ENCODE measurements around the gene ZNF397.

Gene ZNF397

GRCh38 chr18:35246831-35247230 is 6.0 kb downstream of the ZNF397 start:
- no peak for DNase-seq

DNA sequence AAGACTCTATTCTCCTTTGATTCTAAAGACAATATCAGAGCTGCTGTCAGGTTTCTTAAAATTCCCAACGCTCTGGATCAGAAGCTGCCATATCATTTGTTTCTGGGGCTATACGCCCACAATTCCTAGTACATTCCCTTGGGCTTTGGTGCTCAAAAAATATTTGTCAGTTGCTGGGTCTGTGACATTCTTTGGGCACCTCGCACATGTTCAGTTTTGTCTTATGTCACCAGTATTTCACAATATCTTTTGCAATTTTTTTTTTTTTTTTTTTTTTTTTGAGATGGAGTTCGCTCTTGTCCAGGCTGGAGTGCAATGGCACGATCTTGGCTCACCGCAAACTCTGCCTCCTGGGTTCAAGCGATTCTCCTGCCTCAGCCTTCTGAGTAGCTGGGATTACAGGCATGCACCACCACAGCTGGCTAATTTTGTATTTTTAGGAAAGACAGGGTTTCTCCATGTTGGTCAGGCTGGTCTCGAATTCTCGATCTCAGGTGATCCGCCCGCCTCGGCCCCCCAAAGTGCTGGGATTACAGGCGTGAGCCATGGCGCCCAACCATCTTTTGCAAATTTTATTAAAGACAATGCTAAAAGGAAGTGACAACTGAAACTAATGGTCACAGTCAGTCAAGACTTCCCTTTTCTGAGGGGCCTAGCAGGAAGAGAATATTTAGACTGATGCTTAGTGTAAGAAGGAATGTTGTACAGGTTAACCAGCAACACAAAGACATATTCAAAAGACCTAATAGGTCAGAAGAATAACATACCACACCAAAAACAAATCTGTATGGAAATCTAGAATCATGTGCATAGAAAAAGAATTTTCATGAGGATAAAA is 6.8 kb downstream of the ZNF397 start:
- DNase-seq, result no peak

DNA sequence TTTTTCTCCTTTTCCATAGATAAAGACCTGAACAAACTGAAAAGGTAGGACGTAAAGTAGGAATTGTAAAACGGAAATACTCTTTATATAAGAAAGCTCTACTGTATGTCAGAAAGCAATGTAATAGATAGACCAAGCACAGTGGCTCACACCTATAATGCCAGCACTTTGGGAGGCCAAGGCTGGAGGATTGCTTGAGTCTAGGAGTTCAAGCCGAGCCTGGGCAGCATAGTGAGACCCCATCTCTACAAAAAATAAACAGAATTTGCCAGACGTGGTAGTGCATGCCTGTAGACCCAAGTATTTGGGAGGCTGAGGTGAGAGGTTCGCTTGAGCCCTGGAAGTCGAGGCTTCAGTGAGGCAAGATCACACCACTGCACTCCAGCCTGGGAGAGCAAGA is 7.6 kb downstream of the ZNF397 start:
- no peak for DNase-seq

- no peak for DNase-seq
These were observed 11.6 kb downstream of the ZNF397 start for GRCh38 chr18:35252466-35252865.

- DNase-seq, result no peak
These were observed 12.9 kb downstream of the ZNF397 start for GRCh38 chr18:35253655-35254287.

- DNase-seq, result no peak
These were observed 16.1 kb downstream of the ZNF397 start for GRCh38 chr18:35256947-35257346.

DNA sequence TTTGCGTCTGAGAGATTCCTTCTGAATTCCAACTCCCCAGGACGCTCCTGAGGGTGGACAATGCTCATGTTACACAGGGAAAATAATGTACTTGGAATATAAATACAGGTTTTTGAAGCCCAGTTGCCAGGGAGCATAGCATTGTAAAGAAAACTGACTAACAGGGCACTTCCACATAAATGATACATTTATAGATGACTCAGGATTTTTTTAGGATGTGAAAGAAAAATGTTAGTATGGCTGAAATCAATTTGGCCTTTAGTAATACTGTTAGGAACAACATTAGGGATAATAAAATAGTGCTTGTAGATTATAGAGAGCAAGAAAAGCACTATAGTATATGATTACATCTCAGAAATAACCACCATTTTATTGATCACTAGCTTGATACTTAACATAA is 23.6 kb downstream of the ZNF397 start:
- DNase-seq, result no peak

DNA sequence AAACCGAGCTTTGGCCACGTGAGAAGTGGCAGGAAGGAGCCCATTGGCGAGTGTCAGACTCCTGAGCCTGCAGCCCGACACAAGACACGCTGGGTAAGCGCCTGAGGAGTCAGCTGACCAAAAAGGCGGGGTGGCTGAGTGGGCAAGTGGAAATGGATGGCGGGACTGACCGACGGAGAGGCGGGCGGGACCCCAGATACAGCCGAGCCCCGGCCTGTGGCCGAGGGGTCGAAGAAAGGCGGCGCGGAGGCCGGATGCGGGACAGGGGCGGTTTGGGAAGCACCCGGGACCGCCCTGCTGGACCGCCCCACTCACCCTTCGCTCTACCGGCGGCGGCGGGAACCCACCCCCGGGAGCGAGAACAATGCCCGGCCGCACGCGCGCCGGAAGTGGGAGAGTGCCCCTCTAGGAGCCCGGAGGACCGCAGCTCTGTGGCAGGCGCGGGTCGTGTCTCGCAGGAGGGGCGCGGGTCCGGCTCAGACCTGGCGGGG is 26.4 kb downstream of the ZNF397 start:
- DNase-seq, result peak; percentile 11

- DNase-seq, result no peak
These were observed 27.0 kb downstream of the ZNF397 start for GRCh38 chr18:35267809-35268208.

- no peak for DNase-seq
These were observed 28.0 kb downstream of the ZNF397 start for GRCh38 chr18:35268821-35269220.

DNA sequence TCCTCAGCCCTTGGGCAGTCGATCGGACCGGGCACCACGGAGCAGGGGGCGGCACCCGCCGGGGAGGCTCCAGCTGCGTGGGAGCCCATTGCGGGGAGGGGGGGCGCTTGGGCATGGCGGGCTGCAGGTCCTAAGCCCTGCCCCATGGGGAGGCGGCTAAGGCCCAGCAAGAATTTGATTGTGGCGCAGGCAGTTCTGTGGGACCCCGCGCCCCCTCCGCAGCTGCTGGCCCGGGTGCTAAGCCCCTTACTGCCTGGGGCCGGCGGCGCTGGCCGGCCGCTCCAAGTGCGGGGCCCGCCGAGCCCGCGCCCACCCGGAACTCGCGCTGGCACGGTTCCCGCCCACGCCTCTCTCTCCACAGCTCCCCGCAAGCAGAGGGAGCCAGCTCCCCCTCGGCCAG is 30.8 kb downstream of the ZNF397 start:
- DNase-seq, result no peak

GRCh38 chr18:35276267-35276666 is 35.4 kb downstream of the ZNF397 start:
- no peak for DNase-seq

GRCh38 chr18:35277633-35278032 is 36.8 kb downstream of the ZNF397 start:
- DNase-seq, result no peak

DNA sequence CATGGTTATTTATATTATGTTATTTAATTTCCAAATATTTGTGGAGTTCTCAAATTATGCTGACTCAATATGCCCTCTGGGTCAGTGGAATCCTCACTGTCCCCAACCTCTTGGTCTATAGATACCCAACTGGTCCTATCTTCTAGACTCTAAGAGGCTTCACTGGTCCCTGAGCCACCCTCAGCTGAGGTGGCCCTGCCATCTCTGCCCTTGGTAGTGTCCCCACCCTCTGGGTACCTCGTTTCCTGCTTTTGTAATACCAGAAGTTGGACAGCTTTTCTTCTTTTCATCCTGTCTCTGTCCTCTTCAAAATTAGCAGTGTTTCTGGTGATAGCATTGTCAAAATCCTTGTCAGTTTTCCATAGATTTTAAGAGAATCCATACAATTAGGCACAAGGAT is 37.3 kb downstream of the ZNF397 start:
- no peak for DNase-seq

DNA sequence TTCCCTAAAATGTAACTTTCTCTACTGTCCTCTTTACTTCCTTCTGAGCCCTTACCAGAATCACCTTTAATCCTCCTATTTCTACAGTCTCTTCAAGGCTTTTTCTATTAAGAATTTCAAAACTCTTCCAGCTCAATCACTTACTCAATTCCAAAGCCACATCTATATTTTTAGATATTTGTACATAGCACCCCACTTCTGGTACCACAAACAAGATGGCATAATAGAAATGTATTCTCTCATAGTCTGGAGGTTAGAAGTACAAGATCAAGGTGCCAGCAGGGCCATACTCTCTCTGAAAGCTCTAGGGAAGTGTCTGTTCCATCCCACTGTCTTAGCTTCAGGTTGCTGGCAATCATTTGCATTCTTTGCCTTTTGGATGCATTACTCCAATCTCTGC is 38.1 kb downstream of the ZNF397 start:
- DNase-seq, result no peak

- no peak for DNase-seq
These were observed 41.5 kb downstream of the ZNF397 start for GRCh38 chr18:35282353-35282752.

GRCh38 chr18:35283923-35284794 is 43.3 kb downstream of the ZNF397 start:
- no peak for DNase-seq

GRCh38 chr18:35284841-35285240 is 44.0 kb downstream of the ZNF397 start:
- DNase-seq, result no peak

GRCh38 chr18:35289293-35289692 is 48.5 kb downstream of the ZNF397 start:
- no peak for DNase-seq

DNA sequence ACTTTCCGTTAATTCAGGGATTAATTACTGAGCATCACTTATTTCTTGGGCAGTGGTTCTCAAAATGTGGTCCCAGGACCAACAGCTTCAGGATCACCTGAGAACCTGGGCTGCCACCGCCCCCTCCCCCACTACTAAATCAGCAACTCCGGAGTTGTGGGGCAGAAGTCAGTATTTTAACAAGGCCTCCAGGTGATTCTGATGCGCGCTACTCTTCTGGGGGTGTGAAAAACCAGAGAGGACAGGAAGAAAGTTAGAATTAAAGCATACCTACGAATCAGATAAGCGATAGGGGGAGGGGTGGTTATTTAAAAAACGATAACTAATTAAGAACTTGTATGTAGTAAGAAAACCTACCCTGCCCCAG is 48.9 kb downstream of the ZNF397 start:
- DNase-seq, result no peak

GRCh38 chr18:35290094-35290735 is 49.4 kb downstream of the ZNF397 start, which contains the start of gene ZSCAN30:
ZSCAN30 (minus strand) TSS chr18:35290229; CDS start chr18:35264352, 25,877 bp downstream.
- DNase-seq, result peak; percentile 97

- DNase-seq, result no peak
These were observed 50.3 kb downstream of the ZNF397 start for GRCh38 chr18:35291166-35291565.

- DNase-seq, result no peak
These were observed 55.2 kb downstream of the ZNF397 start for GRCh38 chr18:35296060-35296459.
